Measurements from ENCODE around the gene SIRT1.

DNA sequence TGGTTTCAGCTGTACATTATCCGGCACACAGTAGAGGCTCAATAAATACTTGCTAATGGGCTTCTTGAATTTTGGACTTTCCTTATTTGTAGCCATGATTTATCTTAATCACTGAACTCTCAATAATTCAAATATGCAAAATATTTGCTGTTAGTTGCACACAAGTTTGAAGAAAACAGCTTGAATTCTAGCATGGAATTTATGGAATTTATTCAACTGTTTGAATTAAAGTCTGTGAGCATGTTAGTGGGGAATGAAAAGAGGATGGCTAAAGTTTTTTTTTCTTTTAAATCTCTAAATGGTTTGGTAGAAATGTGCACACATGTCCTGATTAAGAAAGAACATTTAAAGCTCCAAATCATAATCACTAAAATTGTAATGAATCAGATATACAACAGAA, 42.5 kb downstream of the SIRT1 start:
- no peak for TF ChIP-seq POLR2AphosphoS5 (IDR thresholded peaks at IDR 0.05; ENCODE audit: insufficient read depth, low read depth, low read length)
- no peak for TF ChIP-seq POLR2A (IDR thresholded peaks at IDR 0.05; ENCODE audit: low read depth, low read length)
- TF ChIP-seq, protein P1, sequence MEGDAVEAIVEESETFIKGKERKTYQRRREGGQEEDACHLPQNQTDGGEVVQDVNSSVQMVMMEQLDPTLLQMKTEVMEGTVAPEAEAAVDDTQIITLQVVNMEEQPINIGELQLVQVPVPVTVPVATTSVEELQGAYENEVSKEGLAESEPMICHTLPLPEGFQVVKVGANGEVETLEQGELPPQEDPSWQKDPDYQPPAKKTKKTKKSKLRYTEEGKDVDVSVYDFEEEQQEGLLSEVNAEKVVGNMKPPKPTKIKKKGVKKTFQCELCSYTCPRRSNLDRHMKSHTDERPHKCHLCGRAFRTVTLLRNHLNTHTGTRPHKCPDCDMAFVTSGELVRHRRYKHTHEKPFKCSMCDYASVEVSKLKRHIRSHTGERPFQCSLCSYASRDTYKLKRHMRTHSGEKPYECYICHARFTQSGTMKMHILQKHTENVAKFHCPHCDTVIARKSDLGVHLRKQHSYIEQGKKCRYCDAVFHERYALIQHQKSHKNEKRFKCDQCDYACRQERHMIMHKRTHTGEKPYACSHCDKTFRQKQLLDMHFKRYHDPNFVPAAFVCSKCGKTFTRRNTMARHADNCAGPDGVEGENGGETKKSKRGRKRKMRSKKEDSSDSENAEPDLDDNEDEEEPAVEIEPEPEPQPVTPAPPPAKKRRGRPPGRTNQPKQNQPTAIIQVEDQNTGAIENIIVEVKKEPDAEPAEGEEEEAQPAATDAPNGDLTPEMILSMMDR (IDR thresholded peaks at IDR 0.05; ENCODE audit: extremely low read depth in 1 of 2, insufficient read depth in 1 of 2, low read depth in 1 of 2, low read length in 2 of 2) = no peak
- no peak for TF ChIP-seq EZH2 (IDR thresholded peaks at IDR 0.05; ENCODE audit: borderline replicate concordance, low read depth, low read length, severe bottlenecking)
- TF ChIP-seq FOS (IDR thresholded peaks at IDR 0.05; ENCODE audit: borderline replicate concordance, insufficient read depth, low read length) = no peak

All from endothelial cell of umbilical vein (primary cell).